NCI-H69 (cell line): ENCODE measurements around the gene CHRNA7.
A peak's percentile ranks its signal among the peaks of the same experiment; 100 is the strongest.

Experiments used
- DNase-seq: peaks from one replicate; lab custom pipeline; 2025; lab: John Stamatoyannopoulos, UW

Gene CHRNA7

DNA sequence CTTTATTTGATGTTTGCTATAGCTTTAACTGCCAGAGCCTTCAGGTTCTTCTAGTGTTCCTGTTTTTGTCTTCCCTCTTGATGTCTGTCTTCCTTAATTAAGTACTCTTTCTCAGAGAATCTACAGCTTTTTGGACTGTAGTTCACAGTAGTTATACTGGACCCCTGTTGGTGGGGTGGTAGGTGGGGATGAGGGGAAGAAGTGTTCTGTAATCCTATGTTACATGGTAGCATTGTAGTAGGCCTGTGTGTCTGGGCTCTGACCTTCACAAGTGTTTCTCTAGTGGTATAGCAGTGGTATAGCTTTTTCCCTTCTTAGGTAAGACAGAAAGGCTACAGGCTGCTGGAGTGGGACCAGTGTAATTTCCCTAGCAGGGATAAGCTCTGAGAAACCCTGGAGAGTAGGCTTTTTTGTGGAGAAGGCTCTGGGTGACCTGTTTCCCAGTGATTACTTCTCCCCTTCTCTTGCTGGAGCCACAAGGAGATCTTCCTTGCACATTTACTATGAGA is 59.6 kb downstream of the CHRNA7 start:
- DNase-seq: no peak

DNA sequence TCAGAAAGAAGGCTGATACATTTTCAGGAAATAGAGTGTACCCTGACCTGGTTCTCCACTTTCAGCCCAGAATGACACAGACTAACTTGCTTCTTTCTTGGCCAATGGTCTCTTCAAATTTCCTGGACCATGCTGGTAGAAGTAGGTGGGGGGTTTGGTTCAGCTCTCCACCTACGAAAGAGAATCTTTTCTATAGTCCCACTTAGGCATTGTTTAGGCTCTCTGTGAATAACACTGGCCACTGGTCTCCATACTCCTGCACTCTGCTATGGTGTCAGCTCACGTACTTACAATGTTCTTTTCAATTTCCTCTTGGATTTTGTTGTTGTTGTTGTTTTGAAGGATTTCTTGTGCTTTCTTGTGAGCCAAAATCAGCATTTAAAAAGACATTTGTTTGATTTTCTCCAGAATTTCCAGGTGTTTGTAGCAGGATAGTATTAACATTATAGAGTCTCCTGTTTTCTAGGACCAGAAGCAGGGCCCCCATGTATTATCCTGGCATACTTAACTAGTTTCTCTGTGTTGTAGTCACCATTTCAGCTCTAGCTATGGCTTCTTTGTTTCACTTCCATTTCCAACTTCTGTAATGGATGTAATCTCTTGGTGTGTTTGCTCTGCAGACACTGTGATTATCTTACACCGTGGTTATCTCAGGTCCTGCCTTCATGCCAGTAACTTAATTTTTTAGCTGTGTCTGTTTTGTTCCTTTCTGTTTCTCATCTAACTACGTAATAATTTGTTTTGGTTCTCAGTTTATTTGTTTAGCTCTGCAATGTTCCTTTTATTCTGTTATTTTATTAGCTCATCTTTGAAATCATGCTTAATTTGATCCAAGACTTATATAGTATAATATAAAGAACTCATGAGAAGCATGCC is 61.4 kb downstream of the CHRNA7 start:
- no peak for DNase-seq

DNA sequence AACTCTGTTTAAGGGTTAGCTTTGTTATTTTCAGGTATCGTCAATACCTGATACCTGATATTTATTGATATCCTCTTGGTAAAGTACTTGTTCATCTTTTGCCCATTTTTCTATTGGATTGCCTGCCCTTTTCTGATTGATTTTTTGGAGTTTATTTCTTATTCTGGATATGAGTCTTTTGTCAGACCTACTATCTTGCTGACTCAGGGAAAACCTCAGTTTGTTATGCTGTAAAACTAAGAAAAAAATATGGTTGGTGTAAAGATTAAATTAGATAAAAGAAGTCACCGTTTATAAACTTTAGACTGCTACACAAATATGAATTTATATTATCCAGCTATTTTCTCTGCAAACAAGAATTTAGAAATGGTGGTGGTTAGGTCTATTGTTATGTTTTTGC is 65.9 kb downstream of the CHRNA7 start:
- no peak for DNase-seq

DNA sequence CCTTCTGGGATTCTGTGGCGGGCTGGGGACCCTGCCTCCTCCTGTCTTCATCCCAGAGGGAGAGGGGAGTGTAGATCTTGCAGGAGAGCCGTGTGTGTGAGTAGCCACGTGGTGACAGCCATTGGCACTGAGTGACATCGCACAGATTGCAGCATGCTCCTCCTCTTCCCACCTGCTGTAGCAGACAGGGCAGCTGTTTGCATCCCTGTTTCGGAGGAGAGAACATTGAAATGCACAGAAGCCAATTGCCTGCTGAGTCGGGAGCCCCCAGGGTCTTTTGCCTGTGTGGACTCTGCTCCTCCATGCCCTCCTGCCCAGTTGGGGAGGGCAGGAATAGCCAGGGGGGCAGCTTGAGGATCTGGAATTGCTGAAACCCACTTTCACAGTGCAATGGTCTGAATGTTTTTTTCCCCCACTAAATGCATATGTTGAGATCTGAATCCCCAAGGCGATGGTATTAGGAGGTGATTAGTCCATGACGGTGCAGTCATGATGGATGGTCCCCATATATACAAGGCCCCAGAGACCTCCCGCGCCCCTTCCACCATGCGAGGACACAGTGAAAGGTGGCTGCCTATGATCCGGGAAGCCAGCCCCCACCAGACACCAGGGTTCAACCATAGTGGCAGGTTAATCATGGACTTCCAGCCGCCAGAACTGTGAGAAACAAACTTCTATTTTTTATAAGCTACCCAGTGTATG is 66.8 kb downstream of the CHRNA7 start:
- peak; percentile 7 for DNase-seq

DNA sequence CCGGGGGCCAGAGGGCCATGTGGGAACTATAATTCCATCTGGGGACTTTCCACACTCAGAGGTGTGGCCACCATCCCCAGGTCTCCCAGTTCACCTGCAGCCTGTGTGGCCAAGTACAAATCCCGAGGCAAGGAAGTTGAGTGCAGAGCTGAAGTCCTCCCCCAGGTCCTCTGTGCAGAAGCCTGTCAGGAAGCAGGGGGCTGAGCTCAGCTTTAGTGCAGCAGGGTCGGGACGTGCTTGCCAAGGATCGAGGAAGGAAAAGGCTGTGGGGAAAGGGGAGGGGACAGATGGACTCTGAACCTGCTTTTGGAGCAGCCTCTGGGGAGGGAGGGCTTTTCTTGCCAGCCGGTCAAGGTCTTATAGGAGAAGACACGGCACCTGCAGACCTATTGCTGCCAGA is 67.7 kb downstream of the CHRNA7 start:
- no peak for DNase-seq

DNA sequence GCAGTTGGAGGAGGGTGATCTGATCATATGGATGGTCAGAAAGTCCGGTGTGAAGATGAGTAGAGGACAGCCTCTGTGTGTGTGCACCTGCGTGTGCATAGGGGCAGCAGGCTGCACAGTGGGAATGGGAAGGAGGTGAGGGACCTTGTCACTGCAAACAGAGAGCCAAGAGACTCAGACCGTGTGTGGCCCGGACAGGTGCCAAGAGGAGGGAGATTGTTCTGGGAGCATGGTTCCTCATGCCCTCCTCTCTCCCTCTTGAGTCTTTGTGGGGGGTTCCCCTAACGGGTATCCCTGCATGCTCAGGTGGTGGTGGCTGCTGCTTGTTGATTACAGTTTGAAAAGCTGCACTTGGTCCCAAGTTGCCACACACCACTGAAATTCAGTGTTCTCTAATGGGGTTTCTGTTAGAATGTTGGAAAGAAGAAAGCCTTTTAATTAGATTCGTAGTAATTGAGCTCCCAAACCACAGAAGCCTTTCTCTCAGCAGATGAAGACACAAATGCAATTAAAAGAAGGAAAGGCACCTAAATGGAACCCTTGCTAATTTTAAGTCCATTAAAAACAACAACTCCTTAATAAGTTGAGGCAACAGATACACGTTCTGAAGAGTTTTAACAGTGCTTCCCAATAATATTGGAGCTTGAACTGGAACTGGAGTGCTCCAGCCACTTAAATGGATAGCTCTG is 68.9 kb downstream of the CHRNA7 start:
- no peak for DNase-seq

DNA sequence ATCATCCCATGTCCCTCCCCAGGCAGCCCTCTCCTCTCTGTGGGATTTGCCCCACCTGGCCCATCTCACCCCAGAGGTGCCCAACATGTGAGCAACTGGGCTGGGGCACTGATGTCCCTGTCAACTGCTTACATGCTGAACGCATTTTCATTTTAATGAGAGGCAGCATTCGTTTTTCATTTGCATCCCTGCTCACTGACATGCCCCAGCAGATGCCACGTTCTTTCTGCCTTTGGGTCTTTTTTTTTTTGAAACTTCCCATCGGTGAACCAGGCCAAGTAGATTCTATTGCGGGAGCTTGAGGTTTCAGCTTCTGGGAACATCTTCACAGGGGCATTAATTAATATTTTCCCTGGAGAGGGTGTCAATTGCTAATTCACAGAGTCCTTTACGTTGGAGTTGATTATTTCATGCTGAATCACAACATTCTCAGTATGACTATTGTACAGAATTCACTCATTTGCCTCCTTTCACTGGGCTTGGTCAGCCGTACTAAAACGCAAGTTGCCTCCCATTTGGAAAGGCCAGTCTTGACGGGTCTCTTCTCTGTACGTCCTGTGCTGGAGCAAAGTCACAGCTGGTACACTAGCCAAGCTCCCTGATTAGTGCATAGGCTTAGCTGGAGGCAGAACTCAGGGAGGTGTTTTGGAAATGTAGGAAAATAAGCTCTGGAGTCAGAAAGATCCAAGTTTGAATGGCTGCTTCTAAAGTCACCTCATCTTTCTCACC is 69.8 kb downstream of the CHRNA7 start:
- no peak for DNase-seq

DNA sequence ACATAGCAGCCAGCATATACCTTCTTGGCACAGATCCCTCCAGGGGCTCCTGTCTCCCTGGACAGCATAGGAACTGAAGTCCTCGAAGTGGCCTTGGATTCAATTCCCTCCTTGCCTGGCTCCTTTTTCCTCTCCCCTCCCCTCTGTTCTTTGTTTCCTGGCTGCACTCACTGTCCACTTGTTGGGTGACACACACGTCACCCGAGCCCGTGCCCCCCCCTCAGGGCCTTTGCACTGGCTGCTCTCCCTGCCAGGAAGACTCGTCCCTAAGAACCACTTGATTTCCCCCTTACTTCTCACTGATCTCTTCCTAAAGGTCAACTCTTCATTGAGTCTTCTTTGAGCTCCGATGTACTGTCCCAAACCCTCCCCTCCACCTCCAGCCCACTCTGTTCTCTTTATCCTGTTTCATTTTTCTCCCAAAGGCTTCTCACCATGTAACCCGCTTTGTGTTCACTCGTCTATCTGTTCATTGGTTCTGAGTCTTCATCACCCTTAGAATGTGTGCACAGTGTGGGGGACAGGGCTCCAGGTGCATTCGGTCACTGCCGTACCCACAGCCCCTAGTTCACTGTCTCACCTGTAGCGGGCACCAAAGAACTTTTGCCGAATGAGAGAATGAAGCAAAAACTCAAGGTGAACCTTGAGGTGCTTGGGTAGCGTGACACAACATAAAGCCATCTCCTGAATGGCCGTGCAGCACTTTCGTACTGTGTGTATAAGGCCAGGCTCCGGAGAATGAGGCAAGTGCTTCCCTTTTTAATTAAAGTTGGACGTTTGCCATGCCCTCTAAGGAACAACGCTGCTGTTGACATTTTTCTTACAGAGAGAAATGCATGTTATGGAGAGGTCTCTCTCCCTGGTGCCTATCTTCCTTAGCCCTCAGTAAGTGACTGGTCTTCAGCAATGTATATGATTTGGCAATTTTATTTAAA is 74.0 kb downstream of the CHRNA7 start:
- DNase-seq: peak; percentile 18

DNA sequence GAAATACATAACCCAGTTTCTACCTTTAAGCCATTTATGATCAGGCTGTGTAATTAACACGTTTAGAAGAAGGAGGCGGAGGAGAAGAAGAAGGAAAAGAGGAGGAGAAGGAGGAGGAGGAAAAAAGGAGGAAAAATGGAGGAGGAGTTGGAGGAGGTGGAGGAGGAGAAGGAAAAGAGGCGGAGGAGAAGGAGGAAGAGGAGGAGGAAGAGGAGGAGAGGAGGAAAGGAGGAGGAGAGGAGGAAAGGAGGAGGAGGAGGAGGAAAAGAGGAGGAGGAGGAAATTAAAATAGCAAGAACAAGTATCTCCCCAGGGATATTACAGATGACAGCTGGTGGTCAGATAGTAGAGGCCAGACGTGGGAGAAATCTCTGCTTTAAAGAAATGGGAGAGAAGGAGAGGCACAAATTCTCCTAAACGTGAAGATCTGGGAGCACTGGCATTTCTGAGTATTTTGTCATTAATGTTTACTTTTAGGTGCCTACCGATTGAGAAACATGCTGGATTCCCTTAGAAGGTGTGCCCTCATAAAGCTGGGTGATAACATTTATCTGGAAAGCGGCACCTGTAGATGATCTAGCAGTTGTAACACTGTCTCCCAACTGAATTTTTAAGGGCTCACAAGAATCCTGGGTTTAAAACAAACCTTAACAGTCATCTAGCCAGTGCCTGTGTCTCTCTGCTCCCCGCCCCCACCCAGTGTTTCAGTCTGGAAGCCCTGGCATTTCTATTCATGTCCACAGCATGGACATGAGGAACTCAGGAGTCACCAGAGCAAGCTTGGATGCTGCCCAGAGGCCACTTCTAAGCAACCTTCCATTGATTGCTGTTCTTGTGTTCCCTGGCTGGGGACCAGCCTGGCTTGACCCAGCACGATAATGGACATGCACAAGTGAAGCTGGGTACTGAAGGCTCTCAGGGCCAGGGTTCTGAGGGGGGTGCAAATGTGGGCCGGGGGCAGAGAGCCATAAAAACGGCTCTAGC is 75.2 kb downstream of the CHRNA7 start:
- DNase-seq: no peak

DNA sequence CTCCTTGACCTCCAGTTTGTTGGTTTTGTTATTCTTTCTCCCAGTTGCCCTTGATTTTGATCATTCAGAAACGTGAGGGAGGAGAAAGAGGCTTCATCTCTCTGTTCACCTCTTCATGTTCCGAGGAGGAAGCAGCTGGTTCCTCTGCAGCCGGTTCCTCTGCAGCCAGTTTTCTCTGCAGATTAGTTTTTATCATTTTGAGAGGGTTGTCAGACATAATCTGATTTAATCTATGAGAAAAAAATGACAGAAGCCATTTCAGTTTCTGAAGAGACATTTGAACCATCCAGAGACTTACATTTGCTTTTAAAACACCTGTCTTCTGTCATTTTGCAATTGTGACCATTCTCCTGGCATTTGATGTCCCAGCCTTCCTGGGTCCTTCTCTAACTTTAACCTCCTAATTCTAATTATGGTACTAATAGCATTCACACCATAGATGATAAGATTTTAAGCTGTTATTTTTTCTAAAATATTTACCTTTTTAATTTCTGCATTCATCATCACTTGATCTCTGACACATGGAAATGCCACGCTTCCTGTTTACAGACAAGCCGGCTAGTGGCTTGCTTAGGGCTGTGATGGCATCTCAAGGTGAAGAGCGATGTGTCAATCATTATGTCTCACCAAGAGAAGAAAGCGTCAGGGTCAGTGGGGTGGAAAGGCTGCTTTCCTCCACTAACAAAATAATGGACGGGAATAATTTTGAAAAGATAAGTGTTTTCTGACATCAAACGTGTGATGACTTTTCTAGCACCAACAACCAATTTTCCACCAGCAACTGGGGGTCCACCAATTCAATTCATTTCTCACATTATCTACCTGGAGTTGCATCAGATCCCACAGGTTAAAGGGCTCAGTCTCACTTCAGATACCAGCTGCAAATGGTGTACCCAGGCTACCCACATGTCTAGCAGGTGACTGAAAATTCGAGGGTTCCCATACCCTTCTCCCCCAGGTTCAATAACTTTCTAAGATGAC is 76.4 kb downstream of the CHRNA7 start:
- DNase-seq: no peak

DNA sequence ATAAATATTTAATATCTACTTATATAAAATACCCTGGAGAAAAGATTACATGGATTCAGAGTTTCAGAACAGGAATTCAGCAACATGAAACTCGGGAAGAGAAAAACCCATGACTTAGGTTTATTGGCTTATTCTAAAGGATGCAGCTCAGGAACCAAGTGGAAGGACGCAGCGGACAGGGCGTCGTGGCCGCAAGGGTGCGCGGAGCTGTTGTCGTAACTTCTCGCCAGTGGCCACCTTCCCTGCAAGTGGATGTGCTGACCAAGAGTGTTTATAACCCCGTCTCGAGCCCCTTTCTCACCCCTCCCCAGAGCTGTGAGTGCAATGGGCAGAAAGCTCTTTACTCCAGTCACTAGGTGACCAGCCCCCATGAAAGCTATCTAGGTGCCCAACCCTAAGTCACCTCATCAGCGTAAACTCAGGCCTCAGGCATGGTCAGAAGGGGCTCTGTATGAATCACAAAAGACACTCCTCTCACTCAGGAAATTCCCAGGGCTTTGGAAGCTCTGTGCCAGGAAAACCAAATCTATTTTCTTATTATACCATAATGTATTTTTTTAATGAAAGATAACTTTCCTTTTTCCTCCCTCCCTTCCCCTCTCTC is 77.3 kb downstream of the CHRNA7 start:
- no peak for DNase-seq

DNA sequence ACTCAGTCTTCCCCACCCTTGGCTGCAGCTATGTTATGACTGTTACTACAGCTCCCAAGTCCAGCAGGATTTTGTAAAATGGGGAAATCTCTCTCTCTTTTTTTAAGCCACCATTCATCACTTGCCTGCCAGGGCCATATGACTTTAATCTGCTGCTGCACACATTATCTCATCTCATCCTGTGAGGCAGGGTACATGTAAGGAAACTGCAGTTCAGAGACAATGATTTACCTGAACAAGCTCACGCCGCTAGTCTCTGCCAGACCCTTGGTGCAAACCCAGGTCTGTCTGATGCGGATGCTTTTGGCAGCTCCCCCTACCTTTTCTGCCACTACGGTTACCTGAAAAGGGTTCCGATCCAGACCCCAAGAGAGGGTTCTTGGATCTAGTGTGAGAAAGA is 78.3 kb downstream of the CHRNA7 start:
- no peak for DNase-seq

DNA sequence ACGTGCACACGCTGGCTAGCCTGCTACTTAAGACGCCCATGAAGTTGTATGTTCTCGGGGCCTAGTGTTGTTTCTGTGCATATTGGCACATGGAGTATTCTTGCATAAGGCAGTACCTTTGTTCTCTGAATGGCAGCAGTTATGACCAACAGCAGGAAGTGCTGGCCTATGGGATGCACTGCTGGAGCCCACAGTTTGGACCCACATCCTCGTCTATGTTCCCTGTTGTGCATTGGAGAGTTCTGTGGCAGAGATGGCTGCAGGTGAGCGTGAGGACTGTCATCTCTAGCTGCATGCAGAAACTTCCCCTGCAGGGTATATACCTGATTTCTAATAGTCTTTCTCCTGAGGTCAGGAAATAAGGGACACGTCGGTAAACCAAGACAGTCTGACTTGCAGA is 81.8 kb downstream of the CHRNA7 start:
- no peak for DNase-seq

DNA sequence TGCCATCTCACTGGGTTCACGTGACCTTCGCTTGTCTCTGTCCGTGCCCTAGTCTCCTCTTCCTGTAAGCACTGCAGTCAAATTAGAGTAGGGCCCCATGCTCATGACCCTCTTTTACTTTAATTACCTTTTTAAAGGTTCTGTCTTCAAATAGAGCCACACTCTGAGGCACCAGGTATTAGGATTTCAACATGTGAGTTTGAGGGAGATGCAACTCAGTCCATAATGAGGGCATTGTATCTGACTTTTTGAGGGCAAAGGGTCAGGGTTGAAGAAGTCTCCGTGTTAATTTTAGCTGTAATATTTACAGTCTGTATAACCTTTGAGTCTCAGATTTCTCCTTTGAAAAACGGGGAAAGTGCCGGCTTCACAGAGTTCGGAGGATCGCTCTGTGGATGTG is 82.9 kb downstream of the CHRNA7 start:
- no peak for DNase-seq

DNA sequence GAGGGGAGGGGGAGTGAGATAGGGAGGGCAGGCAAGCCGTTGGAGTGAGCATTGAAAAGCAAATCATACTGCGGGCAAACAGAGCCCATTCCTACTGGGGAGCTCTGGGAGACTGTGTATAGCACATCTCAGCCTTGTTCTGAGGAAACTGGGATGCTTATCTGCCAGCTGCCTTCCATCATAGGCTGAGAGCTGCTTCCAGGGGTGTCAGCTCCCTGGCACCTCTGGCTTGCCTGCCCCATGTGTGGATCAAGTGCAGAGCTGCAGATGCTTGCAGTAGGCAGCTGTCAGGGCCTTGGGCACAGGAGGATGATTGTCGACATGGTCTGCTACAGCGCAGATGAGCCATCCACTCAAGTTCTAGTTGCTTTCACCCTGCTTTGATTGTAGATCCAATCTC is 86.8 kb downstream of the CHRNA7 start:
- DNase-seq: no peak

DNA sequence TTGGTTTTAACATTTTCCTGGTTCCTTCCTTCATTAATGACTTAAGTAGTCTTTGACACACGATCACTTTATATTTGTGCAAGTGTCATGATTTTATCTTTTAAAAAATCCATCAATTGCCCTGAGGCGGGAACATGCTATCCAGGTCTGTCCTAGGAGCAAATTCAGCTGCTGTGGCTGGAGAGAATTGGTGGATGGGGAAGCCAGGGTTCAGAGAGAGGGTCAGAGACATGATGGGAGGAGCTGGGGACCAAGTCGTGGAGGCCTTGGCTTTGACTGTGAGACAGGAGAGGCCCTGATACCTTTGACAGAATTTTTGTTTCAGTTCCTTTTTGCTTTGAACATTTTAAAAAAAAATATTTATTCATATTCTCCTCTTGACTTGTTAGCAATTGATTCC is 89.0 kb downstream of the CHRNA7 start:
- no peak for DNase-seq

DNA sequence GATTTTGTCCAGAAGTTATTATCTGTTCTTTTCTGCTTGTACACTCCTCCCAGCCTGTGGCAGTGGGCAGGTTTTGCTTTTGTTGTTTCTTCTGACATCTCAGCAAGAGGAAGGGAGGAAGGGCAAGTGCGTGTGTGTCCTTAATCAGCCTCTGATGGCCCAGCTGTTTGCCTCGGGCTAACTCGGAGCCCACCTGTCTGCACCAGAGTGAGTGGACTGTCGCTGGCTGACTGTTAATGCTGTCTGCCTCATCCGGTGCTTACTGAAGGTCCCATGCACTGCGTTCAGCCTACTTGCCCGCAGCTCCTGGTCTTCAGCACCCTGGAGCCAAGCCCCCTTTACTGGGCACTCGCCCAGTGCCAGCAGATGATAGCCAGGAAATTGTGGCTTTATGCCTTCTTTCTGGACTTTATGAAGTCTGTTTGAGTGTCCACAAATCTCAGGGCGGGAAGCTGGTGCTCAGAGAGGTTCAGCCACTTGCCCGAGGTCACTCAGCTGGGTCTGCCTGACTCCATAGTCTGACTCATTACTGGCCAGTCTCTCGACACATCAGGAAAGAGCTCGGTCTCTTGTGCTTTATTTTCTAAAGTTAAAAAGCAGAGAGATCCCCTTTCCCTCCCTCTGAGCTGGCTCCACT is 89.5 kb downstream of the CHRNA7 start:
- DNase-seq: peak; percentile 56
